Tibial nerve (tissue), 4 donors: ENCODE measurements around the gene DUSP1. TPM values are rescaled to one million over a fixed set of nuclear protein-coding genes. Genes with fewer than 3 reads are reported as not detected.

Experiments
- DNase-seq, 2 donors: peaks; one replicate each; pipeline ENCODE4 v3.0.0-alpha.2; 2019; ENCODE audit warnings: low spot score in 2 of 2
- H3K27ac ChIP-seq, 4 donors: fragments of 200-600 bp; sonication (generic) in 3 of 4; one replicate each; pipeline ENCODE4 v1.5.1; 2017 to 2019; ENCODE audit warnings: mild to moderate bottlenecking in 1 of 4
- H3K27me3 ChIP-seq, 2 donors: fragments of 200-600 bp; sonication (generic) in 1 of 2; one replicate each; pipeline versions ENCODE4 v1.5.1 to v1.6.0; 2017 to 2019
- H3K36me3 ChIP-seq, 3 donors: fragments of 200-600 bp; sonication (generic); one replicate each; pipeline ENCODE4 v1.5.1; 2018 to 2019
- H3K4me1 ChIP-seq, 4 donors: fragments of 200-600 bp; sonication (generic) in 3 of 4; one replicate each; pipeline ENCODE4 v1.5.1; 2017 to 2019
- H3K4me3 ChIP-seq, 4 donors: fragments of 200-600 bp; sonication (generic) in 3 of 4; one replicate each; pipeline ENCODE4 v1.5.1; 2017 to 2019; ENCODE audit warnings: mild to moderate bottlenecking in 1 of 4, moderate library complexity in 1 of 4
- H3K9me3 ChIP-seq, 4 donors: fragments of 200-600 bp; sonication (generic) in 3 of 4; one replicate each; pipeline ENCODE4 v1.5.1; 2017 to 2019
- EP300 ChIP-seq, 2 donors: sonication (generic); formaldehyde crosslinking; IDR thresholded peaks; one replicate each; pipeline ENCODE4 v1.6.1; 2017; ENCODE audit warnings: antibody characterized with exemption in 2 of 2, mild to moderate bottlenecking in 1 of 2
- POLR2A ChIP-seq, 2 donors: fragments of 450-650 bp; IDR thresholded peaks; one replicate each; pipeline ENCODE4 v1.6.1; 2017; ENCODE audit warnings: antibody characterized with exemption in 2 of 2, mild to moderate bottlenecking in 2 of 2, moderate library complexity in 2 of 2
- WGBS, 2 donors: methylation state at CpG; one replicate each; pipeline ENCODE4 v1.1.5; 2018; 5-methylcytosine and 5-hydroxymethylcytosine counted together
- total RNA-seq, 4 donors: library from RNA; depleted of rRNA; stranded (reverse); fragments of >200 nt; gene quantifications; one replicate each; pipeline ENCODE4 v1.1.0, GENCODE V29; 2016
- TF ChIP-seq, protein P1 (sequence below), 5 experiments: fragments of 200-600 bp in 3 of 5; fragments of 450-650 bp in 2 of 5; sonication (generic) in 3 of 5; IDR thresholded peaks; one replicate each; pipeline ENCODE4 v1.5.1; 2016 to 2019; ENCODE audit warnings: antibody characterized with exemption in 5 of 5, mild to moderate bottlenecking in 3 of 5, moderate library complexity in 2 of 5

DUSP1 gene
- total RNA-seq, 4 donors from 2014 or later: 1,787 to 2,412 (median 1,885) TPM

DNA sequence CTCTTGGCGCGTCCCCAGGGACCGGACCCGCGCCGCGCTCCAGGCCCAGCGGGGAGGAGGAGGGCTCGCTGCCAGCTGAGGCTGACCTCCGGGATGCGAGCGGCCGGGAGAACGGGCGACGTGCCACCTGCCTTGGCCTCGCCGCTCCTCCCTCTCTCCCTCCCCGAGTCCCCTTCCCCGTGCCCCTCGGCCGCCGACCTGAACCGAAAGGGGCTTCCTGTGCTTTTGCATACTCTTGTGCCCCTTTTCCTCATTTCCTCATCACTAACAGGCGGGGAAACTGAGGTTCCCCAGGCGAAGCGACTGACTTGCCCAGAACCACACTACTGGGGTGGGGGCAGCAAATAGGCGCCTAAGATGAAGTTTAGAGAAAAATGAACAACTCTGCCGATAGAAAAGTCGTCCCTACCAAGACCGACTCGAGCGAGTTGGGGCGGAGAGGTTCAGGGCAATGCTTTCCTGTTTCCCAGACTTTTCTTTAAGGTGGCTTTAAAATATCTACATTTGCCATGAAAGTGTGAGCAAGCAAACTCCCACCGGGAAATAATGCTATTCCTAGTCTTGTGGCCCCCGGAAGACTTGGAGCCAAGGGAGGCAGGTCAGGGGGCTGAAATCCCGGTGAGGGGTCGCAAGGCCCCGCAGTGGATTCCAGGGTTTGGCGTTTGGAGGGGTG lies 580 bp upstream of the DUSP1 start:
- H3K27ac ChIP-seq: peak overlapping the region; percentile 97 to 99 (median 99)
- H3K4me3 ChIP-seq: peak overlapping the region; percentile 49 to 98 (median 78)
- H3K27me3 ChIP-seq: no peaks in the 10 kb centered on the region
- H3K9me3 ChIP-seq: no peaks in the 10 kb centered on the region
- no peak for TF ChIP-seq EP300 (IDR thresholded peaks at IDR 0.05)
- TF ChIP-seq, protein P1, sequence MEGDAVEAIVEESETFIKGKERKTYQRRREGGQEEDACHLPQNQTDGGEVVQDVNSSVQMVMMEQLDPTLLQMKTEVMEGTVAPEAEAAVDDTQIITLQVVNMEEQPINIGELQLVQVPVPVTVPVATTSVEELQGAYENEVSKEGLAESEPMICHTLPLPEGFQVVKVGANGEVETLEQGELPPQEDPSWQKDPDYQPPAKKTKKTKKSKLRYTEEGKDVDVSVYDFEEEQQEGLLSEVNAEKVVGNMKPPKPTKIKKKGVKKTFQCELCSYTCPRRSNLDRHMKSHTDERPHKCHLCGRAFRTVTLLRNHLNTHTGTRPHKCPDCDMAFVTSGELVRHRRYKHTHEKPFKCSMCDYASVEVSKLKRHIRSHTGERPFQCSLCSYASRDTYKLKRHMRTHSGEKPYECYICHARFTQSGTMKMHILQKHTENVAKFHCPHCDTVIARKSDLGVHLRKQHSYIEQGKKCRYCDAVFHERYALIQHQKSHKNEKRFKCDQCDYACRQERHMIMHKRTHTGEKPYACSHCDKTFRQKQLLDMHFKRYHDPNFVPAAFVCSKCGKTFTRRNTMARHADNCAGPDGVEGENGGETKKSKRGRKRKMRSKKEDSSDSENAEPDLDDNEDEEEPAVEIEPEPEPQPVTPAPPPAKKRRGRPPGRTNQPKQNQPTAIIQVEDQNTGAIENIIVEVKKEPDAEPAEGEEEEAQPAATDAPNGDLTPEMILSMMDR (IDR thresholded peaks at IDR 0.05): no peak
- WGBS, 2 donors: 0 to 1% methylated on average over 19 to 31 of the region's 40 CpGs
- DNase-seq: no peak
- H3K4me1 ChIP-seq: peaks cover 0 to 75% (median 36%) of the 10 kb centered on the region in 4 donors
- peaks cover 9 to 29% (median 23%) of the 10 kb centered on the region in 3 donors for H3K36me3 ChIP-seq

DNA sequence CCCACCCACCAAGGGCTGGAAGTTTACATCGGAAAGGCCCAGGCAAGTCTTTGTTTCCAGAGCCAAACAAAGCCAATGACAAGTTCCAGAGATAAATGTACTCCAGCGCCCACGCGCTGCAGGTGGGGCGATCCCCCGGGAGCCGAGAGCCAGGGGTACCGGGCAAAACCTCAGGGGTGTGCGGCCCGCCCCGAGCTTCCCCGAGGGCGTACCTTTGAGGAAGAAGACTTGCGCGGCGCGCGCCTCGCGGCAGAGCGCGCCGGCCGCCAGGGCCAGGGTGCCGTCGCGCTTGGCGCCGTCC lies 671 bp downstream of the DUSP1 start:
- Histone ChIP-seq H3K27me3 (no peaks in the 10 kb centered on the region), H3K9me3 (no peaks in the 10 kb centered on the region), H3K36me3 (peaks cover 9 to 29% (median 23%) of the 10 kb centered on the region in 3 donors), H3K4me1 (peaks cover 0 to 77% (median 42%) of the 10 kb centered on the region in 4 donors), H3K27ac (peak overlapping the region; percentile 97 to 99 (median 99)), H3K4me3 (peak overlapping the region; percentile 65 to 98 (median 86))
- WGBS, 2 donors: 0 to 5% methylated on average over 8 to 29 of the region's 29 CpGs
- DNase-seq: no peak
- TF ChIP-seq, protein P1 (IDR thresholded peaks at IDR 0.05): no peak
- TF ChIP-seq EP300 (IDR thresholded peaks at IDR 0.05) (no peak), POLR2A (IDR thresholded peaks at IDR 0.05) (no peak)

DNA sequence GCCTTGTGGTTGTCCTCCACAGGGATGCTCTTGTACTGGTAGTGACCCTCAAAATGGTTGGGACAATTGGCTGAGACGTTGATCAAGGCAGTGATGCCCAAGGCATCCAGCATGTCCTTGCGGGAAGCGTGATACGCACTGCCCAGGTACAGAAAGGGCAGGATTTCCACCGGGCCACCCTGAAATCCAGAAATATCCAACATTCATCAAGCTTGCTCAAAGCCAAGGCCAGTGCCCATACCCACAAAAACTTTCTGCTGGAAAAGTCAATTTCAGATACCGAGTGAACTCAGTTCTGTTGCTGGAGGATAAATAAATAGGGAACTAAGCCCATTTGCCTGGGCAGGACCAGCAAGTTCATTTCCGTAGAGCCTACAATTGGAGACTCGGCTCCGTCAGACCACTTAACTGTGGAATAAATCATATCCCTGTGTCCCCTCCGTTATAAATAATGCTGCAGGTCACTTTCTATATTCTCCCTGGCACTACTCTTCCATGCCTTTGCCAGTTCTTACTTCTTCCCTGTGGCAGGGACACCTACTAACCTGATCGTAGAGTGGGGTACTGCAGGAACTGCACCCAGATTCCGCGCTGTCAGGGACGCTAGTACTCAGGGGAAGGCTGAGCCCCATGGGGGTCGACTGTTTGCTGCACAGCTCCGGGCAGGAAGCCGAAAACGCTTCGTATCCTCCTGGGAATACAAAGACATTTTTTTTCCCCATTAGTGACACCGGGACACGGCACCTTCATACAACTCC lies 1.2 kb downstream of the DUSP1 start:
- peak in 1 of 2 donors; percentile 40 for DNase-seq
- peaks cover 0 to 77% (median 43%) of the 10 kb centered on the region in 4 donors for H3K4me1 ChIP-seq

DNA sequence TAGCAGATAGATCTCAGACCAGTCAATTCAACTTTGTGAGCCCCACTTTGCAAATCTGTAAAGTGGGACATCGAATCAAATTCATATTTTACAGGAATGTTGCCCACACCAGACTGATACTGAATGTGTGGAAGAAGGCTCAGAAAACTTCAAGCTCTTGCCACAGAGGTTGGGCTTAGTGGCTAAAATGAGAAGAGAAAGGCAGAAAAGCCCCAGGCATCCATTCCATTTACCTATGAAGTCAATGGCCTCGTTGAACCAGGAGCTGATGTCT lies 1.7 kb downstream of the DUSP1 start:
- no peak for DNase-seq
- H3K4me1 ChIP-seq: peaks cover 0 to 76% (median 44%) of the 10 kb centered on the region in 4 donors

More for the DNA sequence above, 1.2 kb downstream of the DUSP1 start:
- WGBS, 2 donors: 15 to 20% methylated on average over 21 of the region's 21 CpGs
- Histone ChIP-seq H3K27me3 (no peaks in the 10 kb centered on the region), H3K27ac (peak overlapping the region; percentile 97 to 99 (median 99)), H3K9me3 (no peaks in the 10 kb centered on the region), H3K4me3 (peak overlapping the region; percentile 65 to 98 (median 86)), H3K36me3 (peaks cover 9 to 29% (median 23%) of the 10 kb centered on the region in 3 donors)
- TF ChIP-seq EP300 (IDR thresholded peaks at IDR 0.05): peak in 1 of 2 donors; percentile 83
- TF ChIP-seq, protein P1 (IDR thresholded peaks at IDR 0.05): no peak

More for the DNA sequence above, 1.7 kb downstream of the DUSP1 start:
- Histone ChIP-seq H3K9me3 (no peaks in the 10 kb centered on the region), H3K4me3 (peak overlapping the region; percentile 65 to 98 (median 86)), H3K36me3 (peaks cover 9 to 29% (median 23%) of the 10 kb centered on the region in 3 donors), H3K27ac (peak overlapping the region; percentile 97 to 99 (median 99)), H3K27me3 (no peaks in the 10 kb centered on the region)
- WGBS, 2 donors: 47 to 51% methylated on average over 2 of the region's 2 CpGs
- TF ChIP-seq, protein P1 (IDR thresholded peaks at IDR 0.05): no peak
- TF ChIP-seq POLR2A (IDR thresholded peaks at IDR 0.05) (no peak), EP300 (IDR thresholded peaks at IDR 0.05) (no peak)
